ENCODE data around the gene UGT1A8. TPM values are rescaled to one million over a fixed set of nuclear protein-coding genes. Genes with fewer than 3 reads are reported as not detected.

The UGT1A8 gene
- total RNA-seq, 1 donor from 2014 or later, result not detected

- DNase-seq, result no peak
- Histone ChIP-seq H3K27ac (replicated peaks) (no peak overlapping the region), H3K36me3 (no peaks in the 10 kb centered on the region), H3K27me3 (ENCODE audit: low read depth) (peaks cover 35% of the 10 kb centered on the region), H3K4me3 (no peak overlapping the region), H3K4me1 (no peaks in the 10 kb centered on the region), H3K9me3 (replicated peaks) (peaks cover 16% of the 10 kb centered on the region)
- TF ChIP-seq CTCF (IDR thresholded peaks at IDR 0.05; ENCODE audit: borderline replicate concordance), result no peak
- intact Hi-C loops (cut with micrococcal nuclease), result no loop called here
These were observed 158.0 kb downstream of the UGT1A8 start for GRCh38 chr2:233775414-233775813.

- H3K27me3 ChIP-seq (ENCODE audit: low read depth), result peaks cover 27% of the 10 kb centered on the region
- H3K4me1 ChIP-seq, result no peaks in the 10 kb centered on the region
- no peak for DNase-seq
- intact Hi-C loops (cut with micrococcal nuclease), result no loop called here
- no peaks in the 10 kb centered on the region for H3K36me3 ChIP-seq
- peaks cover 16% of the 10 kb centered on the region for H3K9me3 ChIP-seq (replicated peaks)
- TF ChIP-seq CTCF (IDR thresholded peaks at IDR 0.05; ENCODE audit: borderline replicate concordance), result no peak
- no peak within 1 kb of the TSS for H3K4me3 ChIP-seq
- no peak within 1 kb of the TSS for H3K27ac ChIP-seq (replicated peaks)
These were observed 160.6 kb downstream of the UGT1A8 start, which contains the start of gene MROH2A for GRCh38 chr2:233778030-233778429. Gene MROH2A, plus strand, starts transcription at chr2:233778330. Its CDS starts 1,029 bp downstream, at chr2:233779359.

- TF ChIP-seq CTCF (IDR thresholded peaks at IDR 0.05; ENCODE audit: borderline replicate concordance), result no peak
- Histone ChIP-seq H3K36me3 (no peaks in the 10 kb centered on the region), H3K9me3 (replicated peaks) (peaks cover 16% of the 10 kb centered on the region), H3K4me3 (no peak overlapping the region), H3K4me1 (no peaks in the 10 kb centered on the region), H3K27ac (replicated peaks) (no peak overlapping the region), H3K27me3 (ENCODE audit: low read depth) (peaks cover 27% of the 10 kb centered on the region)
- no peak for DNase-seq
- intact Hi-C loops (cut with micrococcal nuclease), result no loop called here
These were observed 162.3 kb downstream of the UGT1A8 start for GRCh38 chr2:233779722-233780121.

GRCh38 chr2:233780771-233781170, 163.3 kb downstream of the UGT1A8 start:
- H3K9me3 ChIP-seq (replicated peaks), result peaks cover 11% of the 10 kb centered on the region
- H3K27ac ChIP-seq (replicated peaks), result no peak overlapping the region
- H3K4me3 ChIP-seq, result no peak overlapping the region
- H3K4me1 ChIP-seq, result no peaks in the 10 kb centered on the region
- no peaks in the 10 kb centered on the region for H3K36me3 ChIP-seq
- no peak for TF ChIP-seq CTCF (IDR thresholded peaks at IDR 0.05; ENCODE audit: borderline replicate concordance)
- peaks cover 35% of the 10 kb centered on the region for H3K27me3 ChIP-seq (ENCODE audit: low read depth)
- no peak for DNase-seq
- intact Hi-C loops (cut with micrococcal nuclease), result no loop called here

- Histone ChIP-seq H3K4me3 (no peak overlapping the region), H3K4me1 (no peaks in the 10 kb centered on the region), H3K36me3 (no peaks in the 10 kb centered on the region), H3K27ac (replicated peaks) (no peak overlapping the region), H3K27me3 (ENCODE audit: low read depth) (peaks cover 20% of the 10 kb centered on the region), H3K9me3 (replicated peaks) (no peaks in the 10 kb centered on the region)
- TF ChIP-seq CTCF (IDR thresholded peaks at IDR 0.05; ENCODE audit: borderline replicate concordance), result no peak
- DNase-seq, result no peak
- intact Hi-C loops (cut with micrococcal nuclease), result no loop called here
These were observed 172.1 kb downstream of the UGT1A8 start for GRCh38 chr2:233789554-233789953.
